Right lobe of liver (tissue), 4 donors: ENCODE measurements around the gene ITGB1BP1.
"Not testable (repeated sequence)": the region's sequence is repeated elsewhere in the genome, so short reads cannot be mapped to it uniquely, and the experiment has no call there.

Experiments
- CTCF ChIP-seq, 4 donors: fragments of 200-600 bp in 3 of 4; fragments of 450-650 bp in 1 of 4; IDR thresholded peaks; one replicate each; pipeline versions ENCODE4 v1.5.1 to v1.8.0; 2016 to 2022; ENCODE audit warnings: antibody characterized with exemption in 4 of 4, mild to moderate bottlenecking in 2 of 4
- POLR2A ChIP-seq: fragments of 450-650 bp; IDR thresholded peaks from one replicate; pipeline ENCODE4 v1.6.1; 2017; ENCODE audit warnings: antibody characterized with exemption, mild to moderate bottlenecking
- donor health status: DM: no; HTN: no; CAD: no.
- donor health status: DM: no; HTN: no; CAD: no.
- donor health status: DM: no; HTN: yes; CAD: no.

DNA sequence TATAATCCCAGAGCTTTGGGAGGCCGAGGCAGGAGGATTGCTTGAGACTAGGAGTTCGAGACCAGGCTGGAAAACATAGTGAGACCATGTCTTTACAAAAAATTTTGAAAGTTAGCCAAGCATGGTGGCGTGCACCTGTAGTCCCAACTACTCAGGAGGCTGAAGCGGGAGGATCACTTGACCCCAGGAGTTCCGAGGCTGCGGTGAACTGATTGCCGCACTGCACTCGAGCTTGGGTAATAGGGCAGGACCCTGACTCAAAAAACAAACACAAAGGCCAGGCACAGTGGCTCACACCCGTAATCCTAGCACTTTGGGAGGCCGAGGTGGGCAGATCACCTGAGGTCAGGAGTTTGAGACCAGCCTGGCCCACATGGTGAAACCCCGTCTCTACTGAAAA lies 25.1 kb downstream of the ITGB1BP1 start:
- TF ChIP-seq CTCF (IDR thresholded peaks at IDR 0.05); POLR2A: not testable (repeated sequence)
